MM.1S (cell line): Measurements from ENCODE around the gene NOTUM.

Experiments used
- EZH2 ChIP-seq: fragments of 300-600 bp; sonication (generic); optimal IDR thresholded peaks from 2 replicates; pipeline ENCODE3; 2017; ENCODE audit warnings: low read depth, mild to moderate bottlenecking, antibody characterized with exemption, low read length, mixed read lengths
- EZH2phosphoT487 ChIP-seq: fragments of 300-600 bp; sonication (generic); IDR thresholded peaks from 2 replicates; pipeline ENCODE4 v1.6.1; 2018; ENCODE audit warnings: antibody characterized with exemption, low read length
- TF ChIP-seq, protein P1 (sequence below): fragments of 300-600 bp; sonication (generic); IDR thresholded peaks from 2 replicates; pipeline ENCODE4 v1.5.1; 2016; ENCODE audit warnings: antibody characterized with exemption, low read length, mixed read lengths

DNA sequence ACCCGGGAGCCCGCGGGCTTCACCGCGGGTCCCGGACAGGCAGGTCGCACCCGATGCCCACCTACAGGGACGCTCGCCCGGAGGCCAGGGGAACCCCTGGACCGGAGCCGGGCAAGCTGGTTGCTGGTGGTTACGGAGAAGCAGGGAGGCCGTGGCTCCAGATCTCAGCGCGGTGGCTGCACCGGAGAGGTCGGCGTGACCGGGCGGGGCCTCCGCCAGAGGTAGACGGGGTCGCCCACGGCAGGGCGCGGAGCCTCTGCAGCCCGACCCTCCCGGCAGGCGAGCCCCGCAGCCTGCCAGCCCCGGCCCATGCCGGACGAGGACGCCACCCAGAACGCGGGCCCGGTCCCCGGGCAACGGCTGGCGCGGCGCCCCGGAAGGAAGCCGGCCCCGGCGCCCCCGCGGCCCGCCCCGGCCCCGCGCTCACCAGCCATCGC, 50.1 kb downstream of the NOTUM start:
- TF ChIP-seq, protein P1, sequence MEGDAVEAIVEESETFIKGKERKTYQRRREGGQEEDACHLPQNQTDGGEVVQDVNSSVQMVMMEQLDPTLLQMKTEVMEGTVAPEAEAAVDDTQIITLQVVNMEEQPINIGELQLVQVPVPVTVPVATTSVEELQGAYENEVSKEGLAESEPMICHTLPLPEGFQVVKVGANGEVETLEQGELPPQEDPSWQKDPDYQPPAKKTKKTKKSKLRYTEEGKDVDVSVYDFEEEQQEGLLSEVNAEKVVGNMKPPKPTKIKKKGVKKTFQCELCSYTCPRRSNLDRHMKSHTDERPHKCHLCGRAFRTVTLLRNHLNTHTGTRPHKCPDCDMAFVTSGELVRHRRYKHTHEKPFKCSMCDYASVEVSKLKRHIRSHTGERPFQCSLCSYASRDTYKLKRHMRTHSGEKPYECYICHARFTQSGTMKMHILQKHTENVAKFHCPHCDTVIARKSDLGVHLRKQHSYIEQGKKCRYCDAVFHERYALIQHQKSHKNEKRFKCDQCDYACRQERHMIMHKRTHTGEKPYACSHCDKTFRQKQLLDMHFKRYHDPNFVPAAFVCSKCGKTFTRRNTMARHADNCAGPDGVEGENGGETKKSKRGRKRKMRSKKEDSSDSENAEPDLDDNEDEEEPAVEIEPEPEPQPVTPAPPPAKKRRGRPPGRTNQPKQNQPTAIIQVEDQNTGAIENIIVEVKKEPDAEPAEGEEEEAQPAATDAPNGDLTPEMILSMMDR, result no peak
- TF ChIP-seq EZH2phosphoT487, result no peak
- no peak for TF ChIP-seq EZH2
